Astrocyte (in vitro differentiated cells and primary cell): ENCODE data around the gene PITPNM3. TPM values are rescaled to one million over a fixed set of nuclear protein-coding genes. Genes with fewer than 3 reads are reported as not detected.
A peak's percentile ranks its signal among the peaks of the same experiment; 100 is the strongest.

Experiments
- DNase-seq: peaks from one replicate; pipeline ENCODE4 v3.0.0-alpha.2; 2010; ENCODE audit warnings: low read depth
- FAIRE-seq: peaks from 2 replicates; lab custom pipeline; 2011; peaks lifted over from hg19 to GRCh38; lab: Jason Lieb, UNC
- H2AFZ ChIP-seq: 2 replicates; pipeline ENCODE4 v1.6.0; 2012; ENCODE audit warnings: low read depth, low read length, inconsistent platforms
- H3K27ac ChIP-seq: 2 replicates; pipeline ENCODE4 v1.5.1; 2011; ENCODE audit warnings: low read depth, low read length, inconsistent platforms
- H3K27me3 ChIP-seq: 2 replicates; pipeline ENCODE4 v1.6.0; 2011; ENCODE audit warnings: low read length, inconsistent platforms; ENCODE audit not compliant: insufficient read depth
- H3K36me3 ChIP-seq: 2 replicates; pipeline ENCODE4 v1.5.1; 2011; ENCODE audit warnings: low read length, inconsistent platforms; ENCODE audit not compliant: insufficient read depth
- H3K4me1 ChIP-seq: 2 replicates; pipeline ENCODE4 v1.5.1; 2011; ENCODE audit warnings: low read length, inconsistent platforms; ENCODE audit not compliant: insufficient read depth
- H3K4me2 ChIP-seq: 2 replicates; pipeline ENCODE4 v1.6.0; 2012; ENCODE audit warnings: low read length, inconsistent platforms
- H3K4me3 ChIP-seq: 2 replicates; pipeline ENCODE4 v1.5.1; 2011; ENCODE audit warnings: low read depth, mild to moderate bottlenecking, low read length, inconsistent platforms; ENCODE audit not compliant: insufficient read depth
- H3K79me2 ChIP-seq: 2 replicates; pipeline ENCODE4 v1.6.0; 2012; ENCODE audit warnings: mild to moderate bottlenecking, low read length, inconsistent platforms; ENCODE audit not compliant: insufficient read depth
- H3K9ac ChIP-seq: 2 replicates; pipeline ENCODE4 v1.6.0; 2012; ENCODE audit warnings: mild to moderate bottlenecking, low read length, inconsistent platforms
- H3K9me3 ChIP-seq: 2 replicates; pipeline ENCODE4 v1.5.1; 2012; ENCODE audit warnings: low read depth, mild to moderate bottlenecking, low read length, inconsistent platforms; ENCODE audit not compliant: insufficient read depth
- H4K20me1 ChIP-seq: 2 replicates; pipeline ENCODE4 v1.6.0; 2012; ENCODE audit warnings: low read length, inconsistent platforms; ENCODE audit not compliant: insufficient read depth
- H3K27ac Mint-ChIP-seq: one replicate; pipeline ENCODE4 v1.8.0; 2021; ENCODE audit warnings: mild to moderate bottlenecking, mixed read lengths; ENCODE audit not compliant: unreplicated experiment
- H3K27me3 Mint-ChIP-seq: one replicate; pipeline ENCODE4 v1.8.0; 2021; ENCODE audit warnings: low read depth, mixed read lengths; ENCODE audit not compliant: unreplicated experiment
- H3K36me3 Mint-ChIP-seq: one replicate; pipeline ENCODE4 v1.8.0; 2021; ENCODE audit warnings: low read depth, mixed read lengths; ENCODE audit not compliant: unreplicated experiment
- H3K4me1 Mint-ChIP-seq: one replicate; pipeline ENCODE4 v1.8.0; 2021; ENCODE audit warnings: low read depth, mixed read lengths; ENCODE audit not compliant: unreplicated experiment
- H3K4me3 Mint-ChIP-seq: one replicate; pipeline ENCODE4 v1.8.0; 2021; ENCODE audit warnings: mild to moderate bottlenecking, moderate library complexity, mixed read lengths; ENCODE audit not compliant: unreplicated experiment
- H3K9me3 Mint-ChIP-seq: one replicate; pipeline ENCODE4 v1.8.0; 2021; ENCODE audit warnings: mild to moderate bottlenecking, mixed read lengths; ENCODE audit not compliant: unreplicated experiment
- CTCF ChIP-seq: IDR thresholded peaks from 2 replicates; pipeline ENCODE4 v1.5.1; 2011; ENCODE audit warnings: low read depth, mild to moderate bottlenecking, inconsistent platforms, low read length, moderate library complexity; ENCODE audit not compliant: insufficient read depth
- EZH2 ChIP-seq: IDR thresholded peaks from 2 replicates; pipeline ENCODE4 v1.6.1; 2012; ENCODE audit warnings: mild to moderate bottlenecking, low read length, inconsistent platforms; ENCODE audit not compliant: insufficient read depth
- total RNA-seq: library from RNA; stranded (reverse); gene quantifications from 2 replicates; pipeline ENCODE4 v1.2.1, GENCODE V29; 2021

Gene PITPNM3
- total RNA-seq, 1 donor from 2014 or later = 1.3 TPM

DNA sequence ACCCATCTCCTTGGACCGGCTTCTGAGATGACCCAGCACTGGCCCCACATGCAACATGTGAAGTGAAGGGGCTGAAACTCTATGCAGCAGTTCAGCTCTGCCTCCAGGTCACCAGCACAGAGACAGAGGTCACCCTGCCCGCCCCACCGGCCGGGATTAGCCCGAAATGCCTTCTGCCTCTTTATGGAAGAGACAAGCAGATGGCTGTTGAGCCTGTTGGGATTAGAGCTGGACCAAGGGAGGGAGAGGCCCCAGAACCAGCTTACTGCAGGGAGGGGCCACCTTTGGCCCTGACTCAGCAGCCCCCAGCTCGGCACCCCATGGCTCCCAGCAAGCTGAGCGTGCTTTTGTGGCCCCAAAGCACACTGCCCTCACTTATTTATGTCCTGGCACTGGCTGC lies 127.1 kb downstream of the PITPNM3 start:
- Mint-ChIP-seq H3K27ac (no peak overlapping the region), H3K4me3 (no peak overlapping the region), H3K27me3 (peaks cover 40% of the 10 kb centered on the region), H3K4me1 (peaks cover 4% of the 10 kb centered on the region), H3K9me3 (peaks cover 4% of the 10 kb centered on the region), H3K36me3 (no peaks in the 10 kb centered on the region)
- Histone ChIP-seq H3K4me2 (no peak overlapping the region), H3K9me3 (peaks cover 2% of the 10 kb centered on the region), H3K4me1 (no peaks in the 10 kb centered on the region), H3K27me3 (no peaks in the 10 kb centered on the region), H3K36me3 (no peaks in the 10 kb centered on the region), H3K4me3 (no peak overlapping the region), H3K27ac (no peak overlapping the region), H3K9ac (no peak overlapping the region), H2AFZ (no peak overlapping the region), H3K79me2 (no peaks in the 10 kb centered on the region), H4K20me1 (no peaks in the 10 kb centered on the region)
- TF ChIP-seq EZH2 = no peak
- no peak for TF ChIP-seq CTCF
- DNase-seq = no peak
- FAIRE-seq = no peak

- Mint-ChIP-seq H3K27me3 (peaks cover 41% of the 10 kb centered on the region), H3K4me1 (peaks cover 4% of the 10 kb centered on the region), H3K36me3 (no peaks in the 10 kb centered on the region), H3K9me3 (peaks cover 4% of the 10 kb centered on the region), H3K4me3 (no peak overlapping the region), H3K27ac (no peak overlapping the region)
- no peak overlapping the region for H3K4me3 ChIP-seq
- TF ChIP-seq EZH2 = no peak
- no peak for TF ChIP-seq CTCF
- H2AFZ ChIP-seq = no peak overlapping the region
- no peak for FAIRE-seq
- H3K4me2 ChIP-seq = no peak overlapping the region
- H3K9ac ChIP-seq = no peak overlapping the region
- H3K79me2 ChIP-seq = no peaks in the 10 kb centered on the region
- no peaks in the 10 kb centered on the region for H3K36me3 ChIP-seq
- H3K4me1 ChIP-seq = no peaks in the 10 kb centered on the region
- H3K27me3 ChIP-seq = no peaks in the 10 kb centered on the region
- DNase-seq = no peak
- H3K27ac ChIP-seq = no peak overlapping the region
- peaks cover 2% of the 10 kb centered on the region for H3K9me3 ChIP-seq
- H4K20me1 ChIP-seq = no peaks in the 10 kb centered on the region
These were observed 128.0 kb downstream of the PITPNM3 start for GRCh38 chr17:6428207-6428965.

GRCh38 chr17:6427279-6427781 lies 129.0 kb downstream of the PITPNM3 start:
- H3K36me3 Mint-ChIP-seq = no peaks in the 10 kb centered on the region
- H2AFZ ChIP-seq = no peak overlapping the region
- H3K4me1 Mint-ChIP-seq = peaks cover 4% of the 10 kb centered on the region
- H3K9ac ChIP-seq = no peak overlapping the region
- H3K27ac ChIP-seq = no peak overlapping the region
- peaks cover 2% of the 10 kb centered on the region for H3K9me3 ChIP-seq
- H3K27me3 Mint-ChIP-seq = peaks cover 38% of the 10 kb centered on the region
- TF ChIP-seq EZH2 = no peak
- no peak for TF ChIP-seq CTCF
- no peaks in the 10 kb centered on the region for H3K4me1 ChIP-seq
- DNase-seq (peak; percentile 51), FAIRE-seq (no peak)
- H3K27me3 ChIP-seq = no peaks in the 10 kb centered on the region
- H3K27ac Mint-ChIP-seq = no peak overlapping the region
- no peak overlapping the region for H3K4me3 Mint-ChIP-seq
- H3K9me3 Mint-ChIP-seq = peaks cover 1% of the 10 kb centered on the region
- peak overlapping the region; percentile 41 for H3K4me2 ChIP-seq
- H4K20me1 ChIP-seq = no peaks in the 10 kb centered on the region
- no peaks in the 10 kb centered on the region for H3K79me2 ChIP-seq
- H3K36me3 ChIP-seq = no peaks in the 10 kb centered on the region
- H3K4me3 ChIP-seq = no peak overlapping the region
